Skin epidermis (tissue), 12 donors: ENCODE data around the gene ARPC1A.
"Not testable (repeated sequence)": the region's sequence is repeated elsewhere in the genome, so short reads cannot be mapped to it uniquely, and the experiment has no call there.

ENCODE experiments used
- H3K27ac ChIP-seq, 21 experiments: fragments of 200-600 bp; sonication (generic) in 11 of 21; one replicate each; pipeline ENCODE4 v1.5.0; 2020; ENCODE audit warnings: mild to moderate bottlenecking in 3 of 21, inconsistent platforms in 2 of 21, moderate library complexity in 2 of 21
- H3K4me3 ChIP-seq, 7 experiments: fragments of 200-600 bp; sonication (generic) in 2 of 7; one replicate each; pipeline ENCODE4 v1.5.0; 2020; ENCODE audit warnings: inconsistent platforms in 2 of 7, mild to moderate bottlenecking in 2 of 7, moderate library complexity in 1 of 7

Gene ARPC1A

DNA sequence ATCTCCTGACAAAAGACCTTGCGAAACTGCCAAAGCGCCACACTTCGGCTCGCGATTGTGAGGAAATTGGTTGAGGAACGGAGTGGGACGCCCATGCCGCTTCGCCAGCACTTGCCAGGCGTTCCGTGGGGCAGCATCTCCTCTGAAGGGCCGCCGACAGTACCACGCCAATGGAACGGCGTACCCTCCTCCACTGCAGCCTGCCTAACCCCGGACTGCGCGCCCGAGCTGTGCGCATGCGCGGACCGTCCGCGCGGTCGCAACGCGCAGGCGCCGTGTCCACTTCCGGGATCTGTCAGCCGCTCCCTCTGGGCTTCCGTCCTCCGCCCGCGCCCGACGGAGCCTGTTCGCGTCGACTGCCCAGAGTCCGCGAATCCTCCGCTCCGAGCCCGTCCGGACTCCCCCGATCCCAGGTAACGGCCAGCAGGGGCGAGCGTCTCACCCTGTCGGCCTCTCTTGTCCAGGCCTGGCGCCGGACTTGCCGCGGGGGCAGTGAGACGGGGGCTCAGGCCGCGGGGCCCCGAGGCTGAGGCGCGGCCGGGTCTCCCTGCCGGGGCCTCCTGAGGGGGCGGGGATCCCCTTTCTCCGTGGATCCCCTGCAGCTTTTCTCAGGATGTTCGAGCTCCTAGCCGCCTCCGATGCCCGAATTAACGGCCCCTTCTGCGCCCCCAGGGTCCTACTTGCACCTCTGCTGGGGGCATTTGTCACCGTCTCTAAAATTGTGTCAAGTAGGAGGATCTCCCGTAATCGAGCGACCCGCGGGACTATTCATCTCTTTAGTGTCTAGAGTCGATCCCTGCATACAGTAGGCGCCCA is at the start of gene ARPC1A:
Gene ARPC1A, plus strand, starts transcription at position 307 of the 816 bp plus-strand sequence. CDS start 7,456 bp downstream, outside the sequence.
- H3K27ac ChIP-seq = peak within 1 kb of the TSS; percentile 78 to 99 (median 94)
- peak within 1 kb of the TSS; percentile 75 to 95 (median 91) for H3K4me3 ChIP-seq

DNA sequence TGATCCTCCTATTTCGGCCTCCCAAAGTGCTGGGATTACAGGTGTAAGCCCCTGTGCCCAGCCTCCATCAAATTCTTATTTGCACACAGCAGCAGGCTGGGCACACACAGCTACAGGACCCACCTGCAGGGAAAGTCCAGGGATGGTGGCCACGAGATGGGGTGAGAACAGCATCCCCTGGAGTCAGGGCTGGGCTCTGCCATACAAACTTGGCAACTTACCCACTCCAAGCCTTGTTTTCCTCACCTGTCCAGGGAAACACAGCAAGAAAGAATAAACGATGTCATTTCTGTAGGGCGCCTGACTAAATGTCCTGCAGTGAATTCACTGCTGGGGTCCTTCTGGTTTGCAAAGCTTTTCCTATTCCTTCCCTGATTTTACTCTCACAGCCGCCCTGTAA is 47.5 kb upstream of the ARPC1A start:
- Histone ChIP-seq H3K27ac (no peak overlapping the region), H3K4me3 (no peak overlapping the region)

- not testable (repeated sequence) for H3K4me3 ChIP-seq, H3K27ac ChIP-seq
These were observed 41.5 kb upstream of the ARPC1A start for GRCh38 chr7:99284165-99284564.

GRCh38 chr7:99287779-99288534 is 37.7 kb upstream of the ARPC1A start:
- H3K4me3 ChIP-seq = no peak overlapping the region
- H3K27ac ChIP-seq = no peak overlapping the region

DNA sequence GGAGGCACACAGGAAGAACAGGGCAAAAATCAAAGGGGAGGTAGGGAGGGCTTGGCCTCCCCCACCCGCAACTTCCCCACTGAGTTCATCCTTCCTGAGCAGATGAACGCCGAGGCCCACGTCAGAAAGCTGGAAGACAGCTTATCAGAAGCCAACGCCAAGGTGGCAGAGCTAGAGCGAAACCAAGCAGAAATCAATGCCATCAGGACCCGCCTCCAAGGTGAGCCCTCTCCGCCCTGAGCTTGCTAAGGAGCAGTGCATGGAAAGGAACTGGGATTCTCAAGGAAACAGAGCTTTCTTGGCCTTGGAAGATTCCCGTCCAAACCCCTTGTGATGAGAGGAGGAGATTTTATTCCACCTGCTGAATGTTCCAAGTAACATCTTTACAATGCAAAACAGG is 36.5 kb upstream of the ARPC1A start:
- Histone ChIP-seq H3K4me3 (no peak overlapping the region), H3K27ac (no peak overlapping the region)

GRCh38 chr7:99290148-99290547 is 35.5 kb upstream of the ARPC1A start:
- not testable (repeated sequence) for H3K4me3 ChIP-seq, H3K27ac ChIP-seq

DNA sequence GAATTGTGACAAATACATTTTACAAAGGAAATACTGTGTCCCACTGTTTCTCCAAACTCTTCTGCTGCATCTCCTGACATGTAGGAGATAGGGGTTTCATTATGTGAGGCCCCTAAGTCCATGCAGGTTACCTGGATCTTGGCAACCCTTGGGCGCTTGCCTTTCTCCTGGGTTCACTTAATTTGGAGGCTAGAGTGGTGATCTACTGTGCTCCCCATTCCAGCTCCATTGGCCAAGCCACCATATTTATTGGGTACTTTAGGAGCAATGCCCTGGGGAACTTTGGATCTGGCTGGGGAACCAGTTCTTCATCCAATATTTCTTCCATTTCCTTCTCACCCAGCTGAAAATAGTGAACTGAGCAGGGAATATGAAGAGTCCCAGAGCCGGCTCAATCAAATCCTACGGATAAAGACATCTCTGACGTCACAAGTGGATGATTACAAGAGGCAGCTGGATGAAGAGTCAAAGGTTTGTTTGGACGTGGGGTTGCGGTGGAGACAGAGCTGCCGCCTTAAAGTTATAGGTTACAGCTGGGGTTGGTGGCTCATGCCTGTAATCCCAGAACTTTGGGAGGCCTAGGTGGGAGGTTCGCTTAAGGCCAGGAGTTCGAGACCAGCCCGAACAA is 34.6 kb upstream of the ARPC1A start:
- no peak overlapping the region for H3K4me3 ChIP-seq
- no peak overlapping the region for H3K27ac ChIP-seq

DNA sequence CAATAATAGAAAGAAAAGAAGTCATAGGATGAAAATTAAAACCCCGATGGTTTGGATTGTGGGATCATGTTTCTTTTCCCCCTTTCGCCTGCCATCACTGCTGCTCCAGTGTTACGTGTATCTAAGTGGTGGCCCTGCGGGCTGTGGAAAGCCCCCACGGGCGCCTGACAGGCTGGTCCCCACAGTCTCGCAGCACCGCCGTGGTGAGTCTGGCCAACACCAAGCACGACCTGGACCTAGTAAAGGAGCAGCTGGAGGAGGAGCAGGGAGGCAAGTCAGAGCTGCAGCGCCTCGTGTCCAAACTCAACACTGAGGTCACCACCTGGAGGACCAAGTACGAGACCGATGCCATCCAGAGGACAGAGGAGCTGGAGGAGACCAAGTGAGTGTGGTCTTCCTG is 33.6 kb upstream of the ARPC1A start:
- H3K4me3 ChIP-seq = no peak overlapping the region
- no peak overlapping the region for H3K27ac ChIP-seq

GRCh38 chr7:99293167-99293566 is 32.5 kb upstream of the ARPC1A start:
- no peak overlapping the region for H3K4me3 ChIP-seq
- no peak overlapping the region for H3K27ac ChIP-seq

DNA sequence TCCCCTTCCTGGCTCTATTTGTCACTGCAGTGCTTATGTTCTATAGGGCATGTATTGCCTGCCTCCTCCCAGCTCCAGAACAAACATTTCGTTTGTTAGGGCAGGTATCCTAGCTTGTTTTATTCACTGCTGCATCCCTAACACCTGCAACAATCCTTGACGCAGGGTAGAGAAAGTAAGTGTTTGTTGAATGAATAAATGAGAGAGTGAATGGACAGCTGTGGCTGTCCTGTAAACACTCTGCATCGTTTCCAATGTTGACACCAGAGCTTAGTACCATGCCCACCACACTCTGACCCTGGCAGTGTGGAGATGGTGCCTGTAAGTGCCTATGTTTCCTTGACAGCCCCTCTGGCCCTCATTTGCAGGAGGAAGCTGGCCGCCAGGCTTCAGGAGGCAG is 32.0 kb upstream of the ARPC1A start:
- Histone ChIP-seq H3K27ac (no peak overlapping the region), H3K4me3 (no peak overlapping the region)

DNA sequence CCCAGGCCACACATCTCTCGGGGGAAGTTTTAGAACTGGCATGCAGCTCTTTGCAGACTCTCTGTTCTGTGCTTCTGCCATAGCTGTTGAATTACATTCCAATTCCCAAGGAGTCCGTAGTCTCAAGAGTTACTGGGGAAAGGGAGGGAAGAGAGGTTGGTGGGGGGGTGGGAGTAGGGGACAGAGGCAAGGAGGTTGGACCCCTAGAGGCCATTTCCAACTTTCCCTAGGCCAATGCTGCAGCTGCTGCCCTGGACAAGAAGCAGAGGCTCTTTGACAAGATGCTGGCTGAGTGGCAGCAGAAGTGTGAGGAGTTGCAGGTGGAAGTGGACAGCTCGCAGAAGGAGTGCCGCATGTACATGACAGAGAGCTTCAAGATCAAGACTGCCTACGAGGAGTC is 29.2 kb upstream of the ARPC1A start:
- no peak overlapping the region for H3K4me3 ChIP-seq
- no peak overlapping the region for H3K27ac ChIP-seq

DNA sequence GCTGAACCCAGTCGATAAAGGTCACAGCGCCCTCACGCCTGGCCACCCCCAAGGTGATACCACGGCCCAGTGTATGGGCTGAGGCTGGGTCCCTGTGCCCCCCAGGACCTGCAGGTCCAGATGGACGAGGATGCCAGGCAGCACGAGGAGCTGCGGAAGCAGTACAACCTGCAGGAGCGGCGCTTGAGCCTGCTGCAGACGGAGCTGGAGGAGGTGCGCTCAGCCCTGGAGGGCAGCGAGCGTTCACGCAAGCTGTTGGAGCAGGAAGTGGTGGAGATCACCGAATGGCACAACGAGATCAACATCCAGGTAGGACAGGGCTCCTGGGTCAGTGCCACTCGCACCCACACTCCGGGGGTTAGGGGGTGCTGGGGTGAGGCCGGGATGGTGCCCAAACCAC is 24.2 kb upstream of the ARPC1A start:
- no peak overlapping the region for H3K4me3 ChIP-seq

DNA sequence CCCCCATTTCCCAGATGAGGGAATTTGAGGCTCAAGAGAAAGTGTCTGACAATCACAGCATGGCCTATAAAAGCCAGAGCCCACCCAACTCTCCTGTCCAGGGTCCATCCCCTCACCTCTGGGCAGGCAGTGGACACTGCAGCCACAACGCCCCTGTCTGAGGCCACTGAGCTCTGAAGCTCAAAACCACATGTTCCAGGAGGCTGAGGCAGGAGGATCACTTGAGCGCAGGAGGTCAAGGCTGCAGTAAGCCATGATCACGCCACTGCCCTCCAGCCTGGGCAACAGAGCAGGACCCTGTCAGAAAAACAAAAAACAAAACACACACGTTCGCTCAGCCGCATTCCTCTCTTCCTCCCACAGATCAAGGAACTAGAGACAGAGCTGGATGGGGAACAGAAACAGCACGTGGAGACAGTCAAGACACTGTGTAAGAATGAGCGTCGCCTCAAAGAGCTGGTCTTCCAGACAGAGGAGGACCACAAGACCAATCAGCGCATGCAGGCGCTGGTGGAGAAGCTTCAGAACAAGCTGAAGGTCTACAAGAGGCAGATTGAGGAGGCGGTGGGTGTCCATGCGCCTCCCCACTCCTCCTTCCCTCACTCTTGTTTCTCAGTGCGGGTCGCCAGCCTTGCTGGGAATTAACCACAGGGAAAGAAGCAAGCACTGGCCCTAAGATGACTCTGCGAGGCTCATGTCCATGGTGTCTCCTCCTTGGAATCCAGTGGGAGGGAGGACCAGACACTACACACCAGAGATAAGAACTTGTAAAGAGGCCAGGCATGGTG is 20.0 kb upstream of the ARPC1A start:
- no peak overlapping the region for H3K4me3 ChIP-seq

More for the DNA sequence above, 24.2 kb upstream of the ARPC1A start:
- no peak overlapping the region for H3K27ac ChIP-seq

GRCh38 chr7:99308461-99309074 is 17.1 kb upstream of the ARPC1A start:
- H3K27ac ChIP-seq = no peak overlapping the region
- no peak overlapping the region for H3K4me3 ChIP-seq

More for the DNA sequence above, 20.0 kb upstream of the ARPC1A start:
- H3K27ac ChIP-seq = no peak overlapping the region

DNA sequence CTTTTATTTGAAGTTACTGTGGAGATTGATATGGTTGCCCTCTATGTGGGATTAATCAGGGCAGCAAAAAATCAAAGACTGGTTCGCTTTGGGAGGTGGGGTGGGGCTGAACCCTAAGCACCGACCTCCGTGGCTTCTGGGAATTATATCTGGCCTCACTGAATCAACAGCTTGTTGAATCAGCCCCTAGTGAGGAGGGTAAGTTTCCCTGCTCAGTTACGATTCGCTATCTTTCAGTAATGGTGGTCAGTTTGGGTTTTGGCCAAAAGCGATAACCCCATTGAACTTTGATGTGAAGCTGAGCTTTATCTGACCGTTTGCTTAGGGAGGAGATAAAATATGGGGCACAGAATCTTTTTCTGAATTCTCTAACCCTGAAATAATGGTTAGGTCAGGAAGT is 16.6 kb upstream of the ARPC1A start:
- Histone ChIP-seq H3K27ac (no peak overlapping the region), H3K4me3 (no peak overlapping the region)

- no peak overlapping the region for H3K4me3 ChIP-seq
- no peak overlapping the region for H3K27ac ChIP-seq
These were observed 15.7 kb upstream of the ARPC1A start for GRCh38 chr7:99310004-99310403.

GRCh38 chr7:99311702-99312101 is 14.0 kb upstream of the ARPC1A start:
- no peak overlapping the region for H3K27ac ChIP-seq
- H3K4me3 ChIP-seq = no peak overlapping the region

GRCh38 chr7:99312316-99313203 is 13.1 kb upstream of the ARPC1A start:
- Histone ChIP-seq H3K27ac (peak overlapping the region in 1 of 21 experiments; percentile 31), H3K4me3 (no peak overlapping the region)
